ENCODE measurements around the gene OLFML2B. TPM values are rescaled to one million over a fixed set of nuclear protein-coding genes. Genes with fewer than 3 reads are reported as not detected.

Gene OLFML2B
- total RNA-seq, 1 donor from 2014 or later: 25.3 TPM

- DNase-seq: no peak
Measured at GRCh38 chr1:161978011-161978790, 45.5 kb downstream of the OLFML2B start.

- peak; percentile 76 for DNase-seq
Measured at GRCh38 chr1:161973924-161974845, 49.5 kb downstream of the OLFML2B start.

GRCh38 chr1:161972828-161973227, 50.8 kb downstream of the OLFML2B start:
- DNase-seq: no peak

DNA sequence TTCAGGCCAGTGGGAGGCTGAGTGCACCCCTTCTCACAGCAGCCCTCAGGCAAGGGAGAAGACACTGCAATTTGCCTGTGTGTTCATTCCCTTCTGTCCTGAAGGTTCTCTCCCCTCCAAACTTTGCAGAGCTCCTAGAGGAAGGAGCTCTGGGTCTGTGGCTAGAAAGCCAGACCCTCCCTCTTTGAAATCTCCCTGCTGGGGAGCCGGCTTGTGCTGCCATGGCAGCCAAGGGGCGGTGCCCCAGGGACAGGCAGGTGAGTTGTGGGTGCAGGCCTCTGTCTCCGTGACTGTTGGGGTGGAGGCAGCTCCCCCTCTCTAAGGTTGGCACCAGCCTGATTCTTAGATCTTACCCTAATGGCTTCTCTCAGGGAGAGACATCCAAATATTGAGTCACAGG, 53.0 kb downstream of the OLFML2B start:
- DNase-seq: no peak

- peak; percentile 17 for DNase-seq
Measured at GRCh38 chr1:161970036-161970435, 53.6 kb downstream of the OLFML2B start.

- no peak for DNase-seq
Measured at GRCh38 chr1:161966067-161966466, 57.6 kb downstream of the OLFML2B start.

DNA sequence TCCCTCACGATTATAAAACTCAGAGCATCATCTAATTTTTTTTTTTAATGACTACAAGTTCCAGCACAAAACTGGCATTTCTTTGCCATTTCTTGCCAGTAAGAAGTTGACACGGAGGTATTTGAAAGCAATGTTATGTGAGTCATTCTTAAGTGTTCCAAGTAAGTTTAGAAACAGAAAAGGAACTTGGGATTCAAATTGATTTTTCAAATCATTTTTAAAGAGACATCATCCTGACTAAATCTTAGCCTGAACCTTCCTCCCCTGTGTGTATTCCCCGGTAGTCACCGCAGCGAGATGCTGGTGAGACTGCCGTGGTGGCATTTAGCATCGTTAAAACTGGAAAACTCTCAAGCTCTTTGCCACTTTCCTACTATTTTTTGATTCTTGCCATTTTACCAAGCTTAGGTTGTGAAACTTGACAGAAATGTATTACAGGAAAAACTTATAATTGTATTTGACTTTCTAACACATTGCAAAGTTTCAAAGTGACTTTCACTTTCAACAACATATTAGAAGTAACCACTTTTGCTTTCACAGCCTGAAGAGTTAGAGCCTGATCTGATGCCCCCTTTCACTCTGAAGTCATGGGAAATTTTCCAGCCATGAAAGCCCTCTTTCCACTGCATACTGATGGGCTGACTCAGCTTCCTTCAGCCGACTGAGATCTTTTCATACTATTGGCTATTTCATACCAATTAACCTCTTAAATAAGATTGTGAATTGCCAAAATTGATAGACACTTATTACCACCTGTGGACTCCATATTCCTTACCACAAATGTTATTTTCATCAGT, 61.4 kb downstream of the OLFML2B start:
- peak; percentile 59 for DNase-seq

- no peak for DNase-seq
Measured at GRCh38 chr1:161958425-161958824, 65.2 kb downstream of the OLFML2B start.

- DNase-seq: peak; percentile 54
Measured at GRCh38 chr1:161956930-161957329, 66.7 kb downstream of the OLFML2B start.

- DNase-seq: peak; percentile 97
Measured at GRCh38 chr1:161956097-161956496, 67.6 kb downstream of the OLFML2B start.

GRCh38 chr1:161955606-161956005, 68.1 kb downstream of the OLFML2B start:
- DNase-seq: no peak

- DNase-seq: no peak
Measured at GRCh38 chr1:161954466-161954865, 69.2 kb downstream of the OLFML2B start.

- no peak for DNase-seq
Measured at GRCh38 chr1:161954050-161954449, 69.6 kb downstream of the OLFML2B start.

DNA sequence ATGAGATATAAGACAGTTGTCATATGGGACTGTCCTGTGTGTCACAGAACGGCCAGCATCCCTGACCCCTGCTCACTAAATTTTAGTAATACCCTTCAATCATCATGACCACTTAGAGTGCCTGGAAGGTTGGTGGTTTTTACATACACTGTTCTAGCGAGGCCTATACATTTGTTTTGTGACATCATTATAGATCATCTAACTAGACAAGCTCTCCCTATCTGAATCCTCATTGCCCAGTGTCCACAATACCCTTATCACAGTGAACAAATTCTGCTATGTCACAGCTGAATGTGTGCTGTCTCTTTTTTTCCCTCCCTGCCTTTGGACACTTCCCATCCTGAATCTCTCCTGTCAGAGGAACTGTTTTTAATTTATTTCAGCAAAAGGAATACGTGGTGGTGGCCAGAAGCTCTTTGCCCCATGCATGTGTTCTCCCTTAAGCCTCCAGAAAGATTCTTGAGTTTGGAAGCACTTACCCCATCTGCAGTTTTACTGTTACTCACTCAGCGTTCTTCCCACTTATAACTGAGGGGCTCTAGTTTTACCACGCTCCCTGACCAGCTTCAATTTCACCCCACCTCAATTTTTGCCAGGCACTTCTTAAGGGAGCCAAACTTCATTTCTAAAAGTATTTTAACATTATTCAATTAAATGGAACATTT, 70.3 kb downstream of the OLFML2B start:
- DNase-seq: peak; percentile 13

- no peak for DNase-seq
Measured at GRCh38 chr1:161952607-161953172, 71.0 kb downstream of the OLFML2B start.

DNA sequence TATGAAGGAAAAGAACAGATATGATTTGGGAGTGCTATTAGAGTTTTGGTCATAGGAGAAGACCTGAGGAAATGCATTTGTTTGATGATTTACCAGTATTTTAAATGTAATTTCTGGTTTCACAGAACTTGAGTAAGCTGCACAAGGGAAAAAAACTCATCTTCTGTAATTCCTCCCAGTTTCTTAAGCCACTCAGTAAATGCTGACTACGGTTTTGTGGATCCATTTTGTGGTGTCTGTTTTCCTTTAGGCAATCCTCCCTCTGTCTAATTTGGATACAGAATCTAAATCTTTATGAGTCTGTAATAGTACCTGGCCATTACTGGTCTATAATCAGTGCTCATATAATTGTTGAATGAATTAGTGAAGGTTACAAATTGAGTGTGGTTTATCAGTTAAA, 72.0 kb downstream of the OLFML2B start:
- DNase-seq: no peak

DNA sequence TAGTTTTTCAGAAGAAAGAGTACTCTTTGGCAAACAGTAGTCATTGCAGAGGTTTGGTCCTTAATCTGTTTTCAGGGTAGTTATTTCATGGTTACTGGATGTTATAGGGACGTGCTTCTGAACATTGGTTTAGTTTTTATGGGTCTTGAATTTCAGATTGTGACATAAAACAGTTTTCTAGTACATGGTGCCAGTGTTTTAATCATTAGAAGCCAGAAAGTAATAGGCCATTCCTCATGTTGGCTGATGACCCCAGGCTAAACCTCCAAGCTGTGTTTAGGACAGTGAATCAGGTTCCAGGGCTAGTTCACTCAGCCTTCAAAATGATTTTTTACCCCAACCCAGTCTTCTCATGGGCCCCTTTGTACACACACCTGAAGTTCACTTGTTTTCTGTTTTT, 73.3 kb downstream of the OLFML2B start:
- no peak for DNase-seq

DNA sequence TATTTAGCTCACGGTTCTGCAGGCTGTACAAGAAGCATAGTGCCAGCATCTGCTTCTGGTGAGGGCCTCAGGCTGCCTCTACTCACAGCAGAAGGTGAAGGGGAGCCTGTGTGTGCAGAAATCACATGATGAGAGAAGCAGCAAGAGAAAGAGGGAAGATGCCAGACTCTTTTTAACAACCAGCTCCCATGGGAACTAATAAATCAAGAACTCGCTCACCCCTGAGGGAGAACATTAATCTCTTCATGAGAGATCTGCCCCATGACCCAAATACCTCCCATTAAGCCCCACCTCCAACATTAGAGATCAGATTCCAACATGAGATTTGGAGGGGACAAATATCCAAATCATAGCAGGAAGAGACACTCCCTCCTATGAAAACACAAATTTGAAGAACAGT, 74.1 kb downstream of the OLFML2B start:
- peak; percentile 20 for DNase-seq

DNA sequence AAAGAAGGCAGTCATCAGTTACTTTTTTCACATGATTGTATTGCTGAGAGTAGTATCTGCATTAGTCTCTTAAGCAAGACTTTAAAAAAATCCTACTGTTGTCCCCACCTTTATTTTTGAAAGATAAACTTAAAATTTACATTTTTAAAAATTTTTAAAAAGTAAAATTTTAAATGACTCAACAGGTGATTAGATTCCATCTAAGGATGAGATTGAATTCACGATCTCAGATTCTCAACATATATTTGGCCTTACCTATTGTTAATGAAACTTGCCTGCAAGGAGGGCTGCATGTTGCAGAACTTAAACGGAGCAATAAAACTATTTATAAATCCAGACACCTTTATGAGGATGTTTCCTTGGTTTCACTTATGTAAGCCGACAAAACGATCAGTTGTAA, 75.2 kb downstream of the OLFML2B start:
- no peak for DNase-seq

GRCh38 chr1:161946071-161946987, 77.3 kb downstream of the OLFML2B start:
- peak; percentile 80 for DNase-seq

All from skin of body (tissue), 2 donors.